Adrenal gland (tissue), 5 donors: ENCODE measurements around the gene HCFC1.

ENCODE experiments used
- CTCF ChIP-seq, 6 experiments: fragments of 450-650 bp in 4 of 6; fragments of 200-600 bp in 2 of 6; sonication (generic) in 1 of 6; IDR thresholded peaks; 1 replicate in 5 of 6; 2 replicates in 1 of 6; pipeline versions ENCODE4 v1.5.1 to v1.8.0; 2016 to 2021; ENCODE audit warnings: antibody characterized with exemption in 6 of 6, mild to moderate bottlenecking in 2 of 6, moderate library complexity in 1 of 6
- POLR2A ChIP-seq, 2 donors: fragments of 450-650 bp; IDR thresholded peaks; one replicate each; pipeline ENCODE4 v1.6.1; 2017; ENCODE audit warnings: antibody characterized with exemption in 2 of 2, mild to moderate bottlenecking in 2 of 2, moderate library complexity in 1 of 2
- donor health status: DM: no; HTN: no; CAD: no.

- TF ChIP-seq CTCF (IDR thresholded peaks at IDR 0.05) (no peak), POLR2A (IDR thresholded peaks at IDR 0.05) (no peak)
These were observed 6.2 kb downstream of the HCFC1 start for GRCh38 chrX:153965406-153965805.
